SK-MEL-5 (cell line): ENCODE results near the gene NUDT7. TPM values are rescaled to one million over a fixed set of nuclear protein-coding genes. Genes with fewer than 3 reads are reported as not detected.

Source experiments
- DNase-seq: peaks from one replicate; pipeline ENCODE4 v3.0.0-alpha.2; 2016; ENCODE audit warnings: low read depth, low spot score
- in situ Hi-C: cut with HindIII; loops from 2 replicates; pipeline ENCODE4 v1.10.0; 2016; ENCODE audit warnings: low sequenced_read_pairs, high pct_unique_total_duplicates, low pct_unique_long_range_greater_than_20kb
- total RNA-seq: library from RNA; depleted of rRNA; stranded (reverse); fragments of >200 nt; shearing (Covaris generic); gene quantifications from 2 replicates; pipeline ENCODE4 v1.2.3, GENCODE V29; 2014

The NUDT7 gene
- total RNA-seq, 1 experiment from 2014 or later: 6.7 TPM

DNA sequence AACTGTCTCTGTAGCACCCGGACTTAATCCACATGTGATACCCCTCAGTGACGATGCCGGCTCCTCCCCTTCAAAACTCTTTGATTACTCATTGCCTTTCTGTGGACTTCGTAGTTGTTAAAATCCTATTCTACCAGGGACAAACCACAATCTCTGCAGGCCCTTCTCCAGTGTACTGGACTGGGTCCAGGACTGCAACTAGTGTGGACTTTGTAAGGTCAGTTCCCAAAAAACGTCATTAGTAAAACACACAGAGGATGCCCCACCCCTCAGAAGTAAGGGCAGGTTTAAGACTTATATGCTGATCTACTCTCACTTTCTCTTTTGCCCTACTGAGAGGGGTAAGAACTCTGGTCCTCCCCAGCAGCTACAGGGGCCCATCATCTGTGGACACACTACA lies 10.5 kb upstream of the NUDT7 start:
- in situ Hi-C loops: no loop called here
- no peak for DNase-seq

GRCh38 chr16:77715145-77715544 lies 7.2 kb upstream of the NUDT7 start:
- DNase-seq: no peak
- in situ Hi-C loops: no loop called here

GRCh38 chr16:77721752-77722308 lies 484 bp upstream of the NUDT7 start:
- in situ Hi-C loops: no loop called here

DNA sequence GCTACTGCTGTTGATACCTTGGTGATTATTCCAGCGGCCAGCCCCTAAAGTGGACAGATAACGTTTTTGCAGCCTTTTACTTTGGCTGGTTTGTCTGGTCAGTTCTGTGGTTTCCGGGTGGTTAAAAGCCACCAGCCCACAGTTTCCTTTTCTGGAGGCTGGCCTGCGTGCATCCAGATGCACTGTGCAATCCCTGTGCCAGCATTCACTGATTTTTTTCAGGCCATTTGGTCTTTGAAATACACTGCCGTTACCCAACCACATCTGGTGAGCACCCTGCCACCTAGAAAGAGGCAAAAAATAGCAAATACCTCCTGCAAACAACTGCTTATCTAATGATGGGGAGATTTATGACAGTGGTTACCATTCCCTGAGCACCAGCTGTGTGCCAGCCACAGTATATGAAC lies 797 bp downstream of the NUDT7 start:
- in situ Hi-C loops: no loop called here
- DNase-seq: peak; percentile 3

More at GRCh38 chr16:77721752-77722308, 484 bp upstream of the NUDT7 start:
- DNase-seq: no peak

GRCh38 chr16:77724174-77724573 lies 1.9 kb downstream of the NUDT7 start:
- in situ Hi-C loops: no loop called here
- DNase-seq: no peak

DNA sequence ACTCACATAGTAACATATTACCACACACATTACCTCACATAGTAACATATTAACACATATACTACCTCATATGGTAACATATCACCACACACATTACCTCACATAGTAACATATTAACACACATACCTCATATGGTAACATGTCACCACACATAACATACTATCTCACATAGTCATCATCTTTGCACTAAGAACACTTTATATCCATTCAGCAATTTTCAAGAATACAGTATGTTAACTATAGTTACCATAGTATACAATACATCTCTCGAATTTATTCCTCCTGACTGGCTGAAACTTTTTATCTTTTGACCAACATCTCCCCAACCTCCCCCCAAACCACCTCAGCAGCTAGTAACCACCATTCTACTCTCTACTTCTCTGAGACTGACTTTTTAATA lies 7.6 kb downstream of the NUDT7 start:
- in situ Hi-C loops: no loop called here
- DNase-seq: no peak

- in situ Hi-C loops: no loop called here
- no peak for DNase-seq
Observed at GRCh38 chr16:77732241-77732946, 10.1 kb downstream of the NUDT7 start.

DNA sequence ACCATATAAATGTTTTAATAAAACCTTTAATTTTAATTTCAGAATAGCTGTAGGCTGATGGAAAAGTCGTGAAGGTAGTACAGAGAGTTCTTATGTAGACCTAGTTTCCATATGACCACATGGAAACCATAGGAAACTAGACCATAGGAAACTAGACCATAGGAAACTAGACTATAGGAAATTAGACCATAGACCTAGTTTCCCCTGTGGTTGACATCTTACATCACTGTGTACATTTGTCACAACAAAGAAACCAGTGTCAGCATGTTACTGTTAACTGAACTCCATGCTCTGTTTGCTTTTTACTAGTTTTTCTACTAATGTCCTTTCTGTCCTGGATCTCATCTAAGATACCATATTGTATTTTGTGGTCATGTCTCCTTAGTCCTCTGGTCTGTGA lies 14.6 kb downstream of the NUDT7 start:
- in situ Hi-C loops: no loop called here
- DNase-seq: no peak

DNA sequence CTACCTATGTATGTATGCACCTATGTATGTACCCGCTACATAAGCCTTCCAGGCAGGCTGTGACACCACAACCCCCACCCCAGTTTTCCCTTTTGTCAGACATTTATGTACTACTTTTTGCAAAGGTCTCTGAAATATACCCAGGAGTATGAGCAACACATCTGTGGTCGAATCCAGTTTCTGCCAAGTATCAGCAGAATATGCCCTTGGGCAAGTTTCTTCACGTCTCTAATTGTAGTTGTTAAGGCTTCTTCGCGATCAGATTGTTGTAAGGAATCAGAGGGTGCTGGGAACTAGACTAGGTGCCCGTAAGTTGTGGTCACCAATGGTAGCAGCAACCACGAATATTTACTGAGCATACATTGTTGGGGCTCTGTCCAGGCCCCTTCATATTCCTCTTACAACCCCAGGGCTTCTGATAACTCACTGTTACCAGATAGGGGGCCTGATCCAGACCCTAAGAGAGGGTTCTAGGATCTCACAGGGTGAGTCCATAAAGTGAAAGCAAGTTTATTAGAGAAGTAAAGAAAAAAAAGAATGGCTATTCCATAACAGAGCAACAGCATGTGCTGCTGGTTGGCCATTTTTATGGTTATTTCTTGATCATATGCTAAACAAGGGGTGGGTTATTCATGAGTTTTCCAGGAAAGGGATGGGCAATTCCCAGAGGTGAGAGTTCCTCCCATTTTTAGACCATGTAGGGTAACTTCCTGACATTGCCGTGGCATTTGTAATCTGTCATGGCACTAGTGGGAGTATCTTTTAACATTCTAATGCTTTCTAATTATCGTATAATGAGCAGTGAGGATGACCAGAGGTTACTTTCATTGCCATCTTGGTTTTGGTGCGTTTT lies 16.6 kb downstream of the NUDT7 start:
- in situ Hi-C loops: no loop called here
- DNase-seq: no peak

- in situ Hi-C loops: no loop called here
- no peak for DNase-seq
Observed at GRCh38 chr16:77739559-77739892, 17.2 kb downstream of the NUDT7 start.

GRCh38 chr16:77744141-77744540 lies 21.8 kb downstream of the NUDT7 start:
- DNase-seq: no peak
- in situ Hi-C loops: no loop called here

- in situ Hi-C loops: no loop called here
Observed at GRCh38 chr16:77745972-77746371, 23.7 kb downstream of the NUDT7 start.

DNA sequence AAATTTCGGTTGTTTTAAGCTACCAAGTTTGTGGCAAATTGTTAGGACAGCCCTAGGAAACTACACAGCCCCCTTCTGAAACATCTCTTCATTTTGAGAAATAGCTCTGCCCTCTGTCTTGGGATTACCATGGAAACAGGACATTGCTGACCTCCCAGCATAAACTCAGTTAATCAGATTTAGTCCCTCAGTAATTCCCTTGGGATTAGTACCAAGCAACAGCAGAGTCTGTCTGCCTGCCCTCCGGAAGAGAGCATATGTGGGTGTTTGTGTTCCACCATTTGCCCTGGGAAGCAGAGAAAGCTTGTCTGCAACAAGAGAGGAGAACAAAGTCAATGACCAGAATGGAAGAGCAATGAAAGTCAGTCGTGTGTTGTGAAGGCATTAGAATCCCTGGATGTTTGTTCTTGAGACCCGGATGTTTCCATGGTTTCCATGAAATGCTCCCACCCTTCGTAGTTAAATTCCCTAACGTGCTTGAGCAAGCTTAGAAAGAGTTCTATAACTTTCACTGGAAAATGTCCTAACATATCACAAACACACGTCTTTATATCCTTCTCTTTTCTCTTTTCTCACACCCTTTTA lies 26.2 kb downstream of the NUDT7 start:
- DNase-seq: no peak
- in situ Hi-C loops: no loop called here

More at GRCh38 chr16:77745972-77746371, 23.7 kb downstream of the NUDT7 start:
- no peak for DNase-seq

DNA sequence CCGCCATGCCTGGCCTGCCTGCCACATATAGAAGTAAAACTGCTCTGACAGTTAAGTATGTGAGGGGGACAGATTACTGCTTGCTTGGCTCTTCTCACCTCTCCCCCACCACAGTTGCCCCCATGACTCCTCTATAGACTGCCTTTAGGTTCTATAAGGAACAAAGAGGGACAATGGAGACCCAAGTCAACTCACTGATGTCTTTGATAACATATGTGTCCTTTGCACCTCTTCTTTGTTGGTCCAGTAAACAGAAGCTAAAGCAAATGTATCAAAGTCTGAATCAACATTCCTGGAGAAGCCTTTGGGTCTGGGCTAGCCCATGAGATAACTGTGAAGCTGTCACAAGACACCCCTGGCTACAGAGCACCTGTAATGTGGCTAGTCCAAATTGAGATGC lies 27.1 kb downstream of the NUDT7 start:
- in situ Hi-C loops: no loop called here
- no peak for DNase-seq

DNA sequence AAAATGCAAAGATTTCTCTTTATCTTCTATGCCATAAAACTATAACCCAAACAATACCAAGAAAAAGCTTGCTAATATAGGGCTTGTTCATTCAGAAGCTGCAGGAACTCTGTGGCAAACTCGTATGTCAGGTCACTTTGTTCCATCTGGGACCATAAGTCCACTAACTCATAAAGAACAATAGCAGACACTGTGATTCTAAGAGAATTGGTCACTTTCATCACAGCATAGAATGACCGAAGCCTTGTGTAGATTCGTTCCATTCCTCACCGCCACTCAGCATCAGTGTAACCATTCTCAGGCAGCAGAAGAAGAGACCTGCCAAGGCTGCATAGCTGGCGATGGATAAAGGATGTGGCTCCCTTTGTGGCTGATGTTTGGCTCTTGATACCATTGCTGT lies 35.7 kb downstream of the NUDT7 start:
- no peak for DNase-seq
- in situ Hi-C loops: no loop called here

DNA sequence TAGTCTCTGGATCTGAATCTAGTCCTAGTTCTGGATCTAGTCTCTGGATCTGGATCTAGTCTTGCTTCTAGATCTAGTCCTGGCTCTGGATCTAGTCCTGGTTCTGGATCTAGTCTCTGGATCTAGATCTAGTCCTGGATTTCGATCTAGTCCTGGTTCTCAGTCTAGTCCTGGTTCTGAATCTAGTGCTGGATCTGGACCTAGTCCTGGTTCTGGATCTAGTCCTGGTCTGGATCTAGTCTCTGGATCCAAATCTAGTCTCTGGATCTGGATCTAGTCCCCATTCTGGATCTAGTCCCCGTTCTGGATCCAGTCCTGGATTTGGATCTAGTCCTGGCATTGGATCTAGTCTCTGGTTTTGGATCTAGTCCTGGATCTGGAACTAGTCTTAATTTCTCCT lies 36.2 kb downstream of the NUDT7 start:
- DNase-seq: no peak
- in situ Hi-C loops: no loop called here

DNA sequence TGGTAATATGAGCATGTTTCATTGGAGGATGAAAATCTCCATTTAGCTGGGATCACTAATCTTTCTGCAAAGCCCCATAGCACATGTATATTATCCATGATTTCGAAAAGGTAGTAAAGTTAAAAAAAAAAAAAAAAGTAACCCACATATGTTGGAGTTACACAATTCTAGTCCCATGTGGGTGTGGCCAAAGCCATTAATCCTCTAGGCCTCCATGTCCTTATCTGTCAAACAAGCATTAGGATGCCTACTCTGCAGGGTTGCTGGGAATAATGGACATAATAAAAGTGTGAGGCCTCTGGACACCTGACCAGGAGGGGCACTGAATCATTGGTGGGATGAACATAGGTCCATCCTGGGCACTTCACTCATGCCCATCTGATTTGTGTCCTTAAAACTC lies 36.9 kb downstream of the NUDT7 start:
- DNase-seq: no peak
- in situ Hi-C loops: no loop called here

DNA sequence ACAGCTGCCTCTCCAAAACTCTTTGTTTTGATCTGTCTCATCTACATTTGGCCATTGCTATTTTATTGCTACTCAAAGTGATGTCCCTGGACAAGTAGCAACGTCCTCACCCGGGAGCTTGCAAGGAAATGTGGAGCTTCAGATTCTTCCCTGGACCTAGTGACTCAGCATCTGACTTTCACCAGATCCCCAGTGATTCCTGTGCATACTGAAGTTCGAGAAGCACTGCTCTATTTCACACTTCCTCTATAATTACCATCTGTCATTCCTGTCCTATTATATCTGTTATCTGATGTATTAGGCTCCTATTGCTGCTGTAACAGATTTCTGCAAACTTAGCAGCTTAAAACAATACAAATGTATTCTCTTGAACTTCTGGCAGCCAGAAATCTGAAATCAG lies 37.5 kb downstream of the NUDT7 start:
- in situ Hi-C loops: no loop called here
- no peak for DNase-seq
